HG02678 (cell line): Measurements from ENCODE around the gene HS3ST5.
"Not testable (repeated sequence)": the region's sequence is repeated elsewhere in the genome, so short reads cannot be mapped to it uniquely, and the experiment has no call there.

Experiments
- ATAC-seq: cut with Tn5 transposase; IDR thresholded peaks from one replicate; pipeline ENCODE4 v1.9.1; 2021; ENCODE audit warnings: mild to moderate bottlenecking, moderate library complexity; ENCODE audit not compliant: unreplicated experiment

The HS3ST5 gene

DNA sequence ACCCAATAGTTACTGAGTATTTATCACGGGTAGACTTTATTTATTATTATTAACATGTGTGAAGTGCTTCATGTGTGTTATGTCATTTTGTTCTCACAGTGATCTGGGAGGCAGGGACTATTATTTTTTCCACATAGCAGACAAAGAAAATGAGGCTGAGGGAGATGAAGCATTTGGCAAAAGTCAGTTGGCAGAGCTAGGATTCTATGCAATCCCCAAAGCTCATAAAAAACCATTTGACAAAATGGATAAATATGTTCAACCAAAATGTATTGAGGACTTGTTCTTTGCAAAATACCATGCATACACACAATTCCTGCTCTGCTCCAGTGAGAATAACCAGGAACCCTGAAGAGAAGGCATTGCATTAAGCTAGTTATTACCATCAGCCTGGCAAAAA lies 184.4 kb downstream of the HS3ST5 start:
- ATAC-seq, result no peak

DNA sequence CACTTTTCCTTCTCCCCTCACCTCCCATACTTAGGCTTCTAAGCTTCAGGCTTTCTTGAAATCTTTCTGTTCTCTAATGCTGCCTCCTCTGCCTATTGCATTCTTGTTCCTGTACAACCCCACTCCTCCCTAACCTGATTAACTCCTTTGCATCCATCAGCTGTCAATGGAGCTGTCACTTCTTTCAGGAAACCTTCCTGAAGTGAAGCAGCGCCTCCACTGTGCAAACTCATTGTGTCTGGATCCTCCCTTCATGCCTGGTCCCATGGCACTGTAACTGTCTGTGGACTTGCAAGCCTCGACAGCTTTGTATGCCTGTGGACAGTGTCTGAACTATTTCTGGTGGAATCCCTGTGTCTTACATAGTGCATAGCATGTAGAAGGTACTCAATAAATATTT lies 185.0 kb downstream of the HS3ST5 start:
- no peak for ATAC-seq

DNA sequence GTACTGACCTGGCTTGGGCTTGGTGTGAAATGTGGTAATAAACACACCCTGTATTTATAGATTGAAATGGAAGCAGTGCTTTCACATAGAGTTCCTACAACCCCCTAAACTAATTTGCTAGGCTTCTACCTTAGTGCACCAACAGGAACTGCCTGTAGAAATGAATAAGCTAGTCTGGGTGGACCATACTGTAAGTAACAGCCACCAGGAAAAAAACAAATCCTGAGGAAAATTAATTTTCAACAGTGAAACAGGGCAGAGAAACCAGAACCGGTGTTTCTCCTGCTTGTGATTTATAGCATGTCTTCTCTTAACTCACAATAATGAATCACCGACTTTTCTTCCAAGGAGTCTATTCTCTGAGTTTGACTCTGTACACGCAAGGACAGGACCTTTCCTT lies 187.1 kb downstream of the HS3ST5 start:
- no peak for ATAC-seq

DNA sequence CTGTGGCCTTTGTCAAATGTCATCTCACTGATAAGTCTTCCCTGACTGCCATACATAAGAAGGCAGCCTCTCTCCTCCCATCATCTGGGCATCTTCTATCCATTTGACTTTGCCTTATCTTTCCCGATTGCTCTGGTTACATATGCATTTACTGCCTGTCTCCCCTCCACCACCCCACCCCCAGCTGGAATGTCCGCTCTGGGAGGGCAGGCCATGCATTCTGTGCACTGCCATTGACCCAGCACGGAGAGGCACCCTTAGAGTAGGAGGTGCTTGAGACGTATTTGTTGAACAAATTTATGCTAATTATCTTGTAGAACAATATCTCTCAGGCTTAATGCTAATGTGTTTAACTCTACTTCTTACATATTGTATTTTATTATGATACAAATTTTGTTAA lies 188.0 kb downstream of the HS3ST5 start:
- ATAC-seq, result no peak

DNA sequence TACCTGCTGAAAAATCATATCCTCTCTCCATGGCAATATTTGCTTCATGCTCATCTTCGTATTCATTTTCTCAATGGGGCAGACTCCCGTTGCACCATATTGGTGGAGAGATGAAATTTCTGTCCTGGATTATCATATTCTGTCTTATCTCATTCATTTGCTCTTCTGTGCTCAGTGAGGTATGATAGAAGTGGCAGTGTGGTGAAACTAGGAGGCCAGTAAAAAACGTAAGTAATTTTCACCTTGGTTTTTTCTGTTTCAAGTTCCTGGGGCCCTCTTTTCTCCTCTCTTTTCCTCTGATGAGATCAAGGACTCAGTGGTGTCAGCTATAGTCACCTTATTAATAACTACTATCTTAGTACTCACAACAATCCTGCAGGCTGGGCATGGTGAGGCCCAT lies 189.4 kb downstream of the HS3ST5 start:
- no peak for ATAC-seq

DNA sequence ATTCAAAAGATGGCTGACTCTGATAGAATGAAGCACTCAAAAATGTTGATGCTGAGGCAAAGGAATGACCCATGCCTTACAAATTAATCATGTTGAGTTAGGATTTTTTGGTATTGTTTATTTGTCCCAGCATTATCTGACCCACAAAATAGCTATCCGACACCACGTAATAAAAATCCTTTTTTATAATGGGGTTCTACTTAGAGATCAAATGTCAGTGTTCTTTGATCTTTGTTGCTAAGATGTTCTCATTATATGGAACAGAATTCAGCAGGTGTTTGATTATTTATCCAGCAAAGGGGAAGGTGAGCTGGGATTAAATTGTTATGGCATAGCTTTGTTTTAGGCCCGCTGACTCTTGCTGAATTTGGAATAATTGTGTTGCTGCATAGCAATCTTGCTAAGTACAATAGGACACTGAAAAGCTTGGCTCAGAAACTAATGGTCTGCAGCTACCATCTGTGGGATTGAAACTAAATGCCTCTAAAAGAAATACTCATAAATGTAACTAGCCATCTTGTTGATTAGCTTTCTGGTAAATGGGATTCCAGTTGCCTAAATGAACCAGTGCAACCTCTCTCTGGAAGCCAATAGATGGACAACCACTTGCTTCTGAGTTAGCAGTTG lies 191.6 kb downstream of the HS3ST5 start:
- no peak for ATAC-seq

DNA sequence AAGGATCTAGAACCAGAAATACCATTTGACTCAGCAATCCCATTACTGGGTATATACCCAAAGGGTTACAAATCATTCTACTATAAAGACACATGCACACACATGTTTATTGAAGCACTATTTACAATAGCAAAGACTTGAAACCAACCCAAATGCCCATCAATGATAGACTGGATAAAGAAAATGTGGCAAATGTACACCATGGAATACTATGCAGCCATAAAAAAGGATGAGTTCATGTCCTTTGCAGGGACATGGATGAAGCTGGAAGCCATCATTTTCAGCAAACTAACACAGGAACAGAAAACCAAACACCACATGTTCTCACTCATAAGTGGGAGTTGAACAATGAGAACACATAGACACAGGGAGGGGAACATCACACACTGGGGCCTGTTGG lies 193.6 kb downstream of the HS3ST5 start:
- ATAC-seq, result not testable (repeated sequence)

DNA sequence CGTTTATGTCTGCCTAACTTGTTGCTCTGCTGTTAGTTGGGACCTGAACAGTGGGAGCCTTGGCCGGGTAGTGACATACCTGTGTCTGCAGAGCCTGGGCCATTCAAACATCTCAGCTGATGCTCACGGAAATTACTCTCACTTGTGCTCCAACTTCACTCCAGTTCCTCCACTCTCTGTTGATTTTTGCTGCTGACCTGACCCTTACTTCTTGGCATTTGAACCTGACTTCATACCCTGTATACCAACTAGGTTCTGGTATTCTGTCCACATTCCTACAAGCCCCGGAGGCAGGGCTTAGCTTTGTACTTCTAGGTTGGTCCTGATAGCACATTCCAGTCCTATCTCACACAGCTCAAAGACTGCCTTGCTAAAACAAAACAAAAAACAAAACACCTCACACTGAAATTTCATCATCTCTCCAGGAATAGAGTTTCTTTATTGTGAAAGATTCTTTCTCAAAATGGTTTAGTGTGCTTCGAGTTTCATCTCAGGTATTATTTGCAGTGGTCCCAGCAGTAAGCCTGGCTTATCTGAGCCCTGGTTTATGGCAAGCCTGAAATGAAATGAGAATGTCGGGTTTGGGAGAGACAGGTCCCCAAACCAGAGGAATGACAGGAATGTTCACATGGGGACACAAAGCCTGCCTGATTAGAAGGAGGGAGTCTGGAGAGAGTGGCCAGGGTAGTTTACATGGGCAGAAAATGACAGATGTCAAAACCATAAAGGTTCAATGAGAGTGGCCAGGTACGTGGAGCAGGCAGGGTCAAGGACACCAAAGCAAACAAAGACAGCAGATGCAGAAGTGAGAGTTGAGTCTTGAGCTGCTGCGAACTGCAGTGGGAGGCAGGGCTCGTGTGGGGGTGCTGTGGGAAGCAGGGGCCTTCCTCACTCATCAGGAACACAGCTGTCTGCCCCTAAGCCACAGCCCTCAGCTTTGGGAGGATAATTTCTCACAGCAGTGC lies 197.7 kb downstream of the HS3ST5 start:
- no peak for ATAC-seq

DNA sequence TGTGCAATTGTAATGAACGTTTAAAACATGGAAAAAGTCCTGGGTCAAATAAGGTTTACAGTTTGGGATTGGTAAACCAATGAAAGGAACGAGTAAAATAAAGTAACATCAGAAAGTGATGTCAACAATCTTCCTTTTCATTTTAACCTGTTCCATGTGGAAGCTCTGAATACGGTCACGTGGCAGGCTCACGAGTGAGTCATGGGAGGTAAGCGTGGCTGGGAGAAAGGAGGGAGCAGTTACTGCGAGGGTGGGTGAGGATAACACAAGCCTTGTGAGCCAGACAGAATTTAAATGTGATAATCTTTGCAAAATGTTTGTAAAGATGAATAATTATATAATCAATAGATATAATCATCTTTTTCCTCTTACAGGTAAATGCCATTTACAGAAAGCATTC lies 200.6 kb downstream of the HS3ST5 start:
- no peak for ATAC-seq

DNA sequence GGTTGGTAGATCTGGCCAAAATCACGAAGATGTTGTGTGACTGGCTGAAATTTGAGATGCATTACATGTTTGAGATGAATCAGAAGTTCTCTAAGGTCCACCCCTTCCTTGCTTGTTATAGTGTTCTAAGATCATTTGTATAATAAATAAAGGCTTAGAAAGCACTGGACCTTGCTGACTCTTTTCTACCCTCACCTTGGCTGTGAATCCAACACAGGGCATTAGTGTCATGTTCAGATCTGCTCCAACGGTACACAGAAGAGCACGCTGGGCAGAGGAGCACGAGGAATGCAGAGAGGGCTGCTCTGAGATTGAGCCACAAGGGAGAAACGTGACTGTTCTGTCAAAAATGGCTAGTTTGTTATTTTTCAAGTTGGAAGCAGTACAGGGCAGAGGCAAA lies 202.4 kb downstream of the HS3ST5 start:
- ATAC-seq, result no peak

DNA sequence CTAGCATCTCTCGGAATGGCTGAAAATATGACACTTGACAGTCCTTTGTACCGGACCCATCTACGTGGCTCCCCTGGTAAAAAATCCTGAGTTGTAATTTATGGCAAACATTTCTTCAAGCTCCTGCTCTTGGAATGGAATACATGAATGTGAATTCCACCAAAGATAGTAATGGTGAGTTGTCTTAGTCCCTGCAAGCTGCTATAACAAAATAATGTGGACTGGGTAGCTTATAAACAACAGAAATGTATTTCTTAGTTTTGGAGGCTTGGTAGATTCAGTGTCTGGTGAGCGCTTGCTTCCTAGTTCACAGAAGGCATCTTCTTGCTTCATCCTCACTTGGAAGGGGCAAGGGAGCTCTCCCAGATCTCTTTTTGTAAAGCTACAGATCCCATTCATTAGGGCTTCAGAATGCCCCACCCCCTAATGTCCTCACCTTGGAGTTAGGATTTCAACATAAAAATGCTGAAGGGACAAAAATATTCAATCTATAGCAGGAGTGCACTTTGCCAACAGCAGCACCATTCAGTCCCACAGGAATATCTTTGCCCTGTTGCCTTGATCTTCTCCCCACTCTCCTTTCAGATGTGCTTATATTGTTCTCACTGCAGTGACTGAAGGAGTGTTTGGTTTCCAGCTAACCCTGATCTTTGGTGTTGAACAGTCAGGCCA lies 204.1 kb downstream of the HS3ST5 start:
- no peak for ATAC-seq

DNA sequence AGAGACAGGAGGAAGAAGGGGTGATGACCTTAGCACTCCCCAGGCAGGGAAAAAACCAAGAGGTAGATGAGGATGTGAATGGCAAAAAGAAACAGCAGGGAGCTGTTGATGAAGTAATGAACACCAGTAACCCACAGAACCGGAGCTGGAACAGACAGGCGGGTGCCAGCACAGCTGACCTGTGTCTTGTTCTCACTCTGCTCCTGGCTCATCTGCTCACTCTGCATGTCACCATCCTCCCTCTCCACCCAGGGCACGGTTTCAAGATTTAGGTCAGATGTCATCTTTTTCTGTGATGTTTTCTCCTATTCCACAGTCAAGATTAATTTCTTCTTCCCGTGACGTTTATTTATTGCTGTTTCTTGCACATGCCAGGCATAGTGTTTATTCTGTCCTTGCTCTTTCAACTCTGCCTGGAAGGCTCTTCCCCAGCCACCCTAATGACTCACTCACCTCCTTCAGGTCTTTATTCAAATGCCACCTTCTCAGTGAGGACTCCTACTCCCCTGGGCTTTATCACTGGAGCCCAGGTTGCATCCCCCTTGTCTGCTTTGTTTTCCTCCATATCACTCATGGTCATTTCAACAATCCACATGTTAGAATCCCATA lies 207.4 kb downstream of the HS3ST5 start:
- no peak for ATAC-seq

DNA sequence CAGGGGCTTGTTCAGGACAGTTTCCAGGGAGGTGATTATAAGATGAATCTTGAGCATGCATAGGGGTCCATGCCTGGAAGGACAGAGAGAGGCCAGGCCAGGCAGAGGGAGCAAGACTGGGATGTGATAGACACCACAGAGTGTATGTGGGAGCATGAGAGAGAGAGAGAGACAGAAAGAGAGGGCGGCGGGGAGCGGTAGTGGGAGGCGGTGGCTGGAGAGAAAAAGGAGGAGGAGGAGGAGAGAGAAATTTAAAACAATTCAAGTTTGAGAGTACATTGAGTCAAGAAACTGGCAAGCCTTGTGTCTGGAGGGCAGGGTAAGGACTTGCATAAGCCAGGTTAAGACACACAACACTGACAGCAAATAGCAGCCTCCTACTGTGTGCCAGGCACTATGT lies 209.0 kb downstream of the HS3ST5 start:
- ATAC-seq, result no peak

DNA sequence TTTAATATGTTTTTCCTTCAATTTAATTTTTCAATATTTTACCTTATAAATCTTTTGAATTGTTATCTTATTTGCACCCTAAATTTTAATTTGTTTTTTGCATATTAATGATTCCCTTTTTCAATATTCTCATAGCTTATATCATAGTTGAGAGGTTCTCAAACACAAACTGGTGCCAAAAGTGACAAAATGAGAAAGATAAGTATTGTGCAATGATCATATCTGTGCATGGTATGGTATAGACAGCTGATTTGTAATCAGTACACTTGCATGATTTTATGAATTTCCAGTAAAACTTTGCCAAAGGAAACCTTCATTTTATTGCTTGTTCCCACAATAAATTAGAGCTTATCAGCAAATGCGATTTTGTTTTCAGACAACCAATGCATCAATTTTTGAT lies 210.9 kb downstream of the HS3ST5 start:
- ATAC-seq, result no peak

DNA sequence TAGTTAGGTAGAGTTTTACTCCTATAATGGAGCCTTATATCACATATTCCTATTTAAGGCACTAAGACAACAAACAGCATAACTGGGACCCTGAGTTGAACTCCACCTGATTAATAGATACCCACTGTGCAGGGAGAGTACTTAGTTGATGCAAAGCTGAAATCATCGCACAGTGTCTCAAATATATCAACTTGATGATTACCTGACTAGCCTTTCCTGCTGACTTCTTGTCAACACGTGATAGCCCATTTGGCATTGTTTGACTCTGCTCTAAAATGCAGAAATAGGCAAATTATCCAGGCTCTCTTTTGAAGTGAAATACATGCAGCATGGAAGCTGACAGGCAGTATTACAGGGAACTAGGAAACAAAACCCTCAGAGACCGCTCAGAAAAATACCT lies 217.2 kb downstream of the HS3ST5 start:
- ATAC-seq, result no peak

DNA sequence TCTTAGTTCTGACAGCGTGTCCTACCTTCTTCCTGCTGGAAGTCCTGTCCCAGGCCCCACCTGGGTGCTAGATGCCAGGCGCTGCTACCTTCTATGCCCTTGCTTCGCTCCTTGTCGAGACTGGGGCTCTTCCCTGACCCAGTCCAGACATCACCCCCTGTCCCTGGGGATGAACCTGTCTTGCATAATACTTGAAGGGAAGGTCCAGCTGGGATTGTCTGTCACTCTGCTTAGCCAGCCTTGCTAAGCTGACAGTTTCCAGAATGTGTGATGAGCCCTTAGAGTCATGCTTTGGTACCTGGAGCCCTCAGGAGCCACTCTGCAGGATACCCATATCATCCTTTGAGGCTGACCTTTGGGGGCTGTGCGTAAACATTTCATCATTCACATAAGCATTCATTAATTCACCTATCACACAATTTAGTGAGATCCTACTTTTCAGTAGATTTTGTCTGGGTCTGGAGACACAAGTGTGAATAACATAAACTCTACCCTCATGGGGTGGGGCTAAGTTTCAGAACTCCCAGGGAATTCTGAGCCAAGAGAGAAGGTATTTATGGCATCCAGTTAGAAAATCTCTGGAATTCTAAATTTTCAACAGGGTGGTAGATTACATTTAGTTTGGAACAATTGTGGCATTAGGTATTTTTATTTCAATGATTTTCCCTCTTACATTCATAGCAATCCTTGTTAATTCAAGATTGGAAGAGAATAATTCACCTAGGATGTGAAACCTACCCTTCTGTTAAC lies 220.7 kb downstream of the HS3ST5 start:
- no peak for ATAC-seq

DNA sequence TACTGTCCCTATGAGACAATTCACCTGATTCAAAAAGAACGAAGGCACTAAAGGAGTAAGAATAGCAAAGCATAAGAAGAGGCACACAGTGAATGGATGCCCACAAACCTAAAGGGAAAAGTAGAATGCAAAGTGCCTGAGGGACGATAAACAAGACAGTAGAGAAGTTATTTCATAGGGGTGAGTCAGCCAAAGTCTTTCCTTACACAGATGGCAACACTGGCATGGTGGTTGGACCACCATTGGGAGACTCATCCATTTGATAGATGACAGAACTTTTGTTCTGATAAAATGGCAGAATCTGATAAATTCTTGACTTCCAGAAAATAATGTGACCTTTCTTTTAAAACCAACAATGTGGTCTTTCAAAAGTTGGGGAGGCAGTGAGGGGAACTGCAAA lies 223.8 kb downstream of the HS3ST5 start:
- ATAC-seq, result no peak

DNA sequence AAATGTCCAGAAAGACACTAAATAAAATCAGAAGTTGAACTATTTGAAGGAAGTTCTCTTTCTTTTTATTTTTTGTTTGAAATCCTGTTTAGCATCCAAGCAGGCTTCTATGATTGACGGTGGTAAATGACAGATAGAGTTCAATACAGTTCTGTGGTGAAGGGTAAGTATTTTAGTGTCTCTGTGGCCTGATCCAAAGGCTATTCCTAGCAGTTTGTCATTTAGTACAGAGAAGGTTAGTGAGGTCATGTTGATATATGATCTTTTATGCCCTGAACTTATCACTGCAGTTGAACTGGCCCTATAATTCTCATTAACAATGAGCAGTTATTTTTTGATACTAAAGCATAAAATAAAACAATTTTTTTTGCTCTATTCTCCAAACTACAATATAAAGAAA lies 227.2 kb downstream of the HS3ST5 start:
- ATAC-seq, result no peak

DNA sequence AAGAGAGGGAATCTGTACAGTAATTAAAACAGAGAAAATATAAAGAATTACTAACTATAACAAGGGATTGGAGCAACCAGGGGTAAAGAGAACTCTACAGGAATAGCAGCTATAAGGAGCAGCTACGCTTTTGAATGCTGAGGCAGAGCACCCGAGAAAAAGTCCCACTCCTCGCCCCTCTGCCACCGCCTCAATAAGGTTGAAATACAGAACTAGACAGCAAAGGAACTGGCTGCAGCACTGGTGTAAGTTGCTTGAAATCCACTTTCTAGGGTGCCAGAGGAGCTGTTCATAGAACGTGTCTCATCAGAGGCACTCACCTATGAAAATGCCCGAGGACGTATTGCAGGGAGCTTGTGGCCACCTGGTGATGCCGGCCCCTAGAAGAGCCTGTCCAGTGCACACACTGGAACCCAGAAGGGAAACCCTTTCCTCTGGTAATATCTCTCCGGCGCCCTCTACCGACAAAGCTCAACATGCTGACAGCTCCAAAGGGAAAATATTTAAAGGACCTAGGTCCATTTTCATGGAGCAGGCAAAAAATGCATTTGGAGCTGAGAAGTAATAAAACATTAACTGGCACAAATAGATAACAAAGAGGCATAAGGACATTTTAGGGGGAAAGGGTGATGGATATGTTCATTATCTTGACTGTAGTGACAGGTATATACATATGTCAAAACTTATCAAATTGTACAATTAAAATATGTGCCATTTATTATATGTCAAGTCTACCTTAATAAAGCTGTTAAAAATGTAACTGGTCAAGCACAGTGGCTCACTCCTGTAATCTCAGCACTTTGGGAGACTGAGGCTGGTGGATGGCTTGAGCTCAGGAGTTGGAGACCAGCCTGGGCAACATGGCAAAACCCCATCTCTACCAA lies 234.5 kb downstream of the HS3ST5 start:
- no peak for ATAC-seq

DNA sequence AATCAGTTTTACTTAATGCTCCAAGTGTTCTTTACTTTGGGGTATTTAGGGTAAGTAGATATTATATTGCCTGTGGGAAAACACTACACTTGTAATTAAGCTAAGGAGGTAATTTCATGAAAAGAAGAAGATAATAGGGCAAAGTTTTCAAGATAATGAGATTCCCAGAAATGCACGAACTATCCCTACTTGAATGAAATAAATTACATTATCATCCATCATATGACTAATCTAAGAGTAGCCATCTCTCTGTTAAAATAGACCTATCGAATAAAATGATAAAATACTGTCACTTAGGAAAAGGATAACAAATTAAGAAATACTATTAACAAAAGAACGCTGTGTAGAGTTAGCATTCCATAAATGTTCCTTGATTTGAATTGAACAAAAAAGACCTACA lies 236.8 kb downstream of the HS3ST5 start:
- no peak for ATAC-seq
